AG04450 (cell line): Measurements from ENCODE around the gene AKIRIN1. TPM values are rescaled to one million over a fixed set of nuclear protein-coding genes. Genes with fewer than 3 reads are reported as not detected.

ENCODE experiments used
- CTCF ChIA-PET: fragments of 300-600, 350-600 bp; formaldehyde crosslinking; extraction: SDS; loops from one replicate; lab custom pipeline; 2022; ENCODE audit warnings: antibody characterized with exemption, inconsistent platforms; lab: Charles Lee
- POLR2A ChIA-PET: fragments of 350-600 bp; formaldehyde crosslinking; extraction: SDS; loops from one replicate; lab custom pipeline; 2021; ENCODE audit warnings: antibody characterized with exemption, inconsistent platforms; lab: Yijun Ruan, JAX
- DNase-seq: peaks from one replicate; pipeline ENCODE4 v3.0.0-alpha.2; 2011; ENCODE audit warnings: low read depth, low spot score
- H3K27ac ChIP-seq: one replicate; pipeline ENCODE4 v1.5.1; 2012; ENCODE audit warnings: low read depth, low read length, control low read depth
- H3K27me3 ChIP-seq: one replicate; pipeline ENCODE4 v1.6.0; 2012; ENCODE audit warnings: low read length; ENCODE audit not compliant: control insufficient read depth, insufficient read depth
- H3K4me3 ChIP-seq: 2 replicates; pipeline ENCODE4 v1.5.1; 2011; ENCODE audit warnings: mild to moderate bottlenecking, low read depth, low read length, control low read depth
- H3K9me3 ChIP-seq: 2 replicates; pipeline ENCODE4 v1.5.1; 2012; ENCODE audit warnings: low read length; ENCODE audit not compliant: control insufficient read depth, insufficient read depth
- polyA plus RNA-seq: library from polyadenylated mRNA; depleted of rRNA; stranded (reverse); fragments of >200 nt; gene quantifications from 2 replicates; pipeline ENCODE4 v1.2.3, GENCODE V29; 2011
- TF ChIP-seq, protein P1 (sequence below): IDR thresholded peaks from 2 replicates; pipeline ENCODE4 v1.5.1; 2011; ENCODE audit warnings: low read depth, low read length, control low read depth, inconsistent platforms

AKIRIN1 gene
- polyA plus RNA-seq, 1 experiment = 74.3 TPM

DNA sequence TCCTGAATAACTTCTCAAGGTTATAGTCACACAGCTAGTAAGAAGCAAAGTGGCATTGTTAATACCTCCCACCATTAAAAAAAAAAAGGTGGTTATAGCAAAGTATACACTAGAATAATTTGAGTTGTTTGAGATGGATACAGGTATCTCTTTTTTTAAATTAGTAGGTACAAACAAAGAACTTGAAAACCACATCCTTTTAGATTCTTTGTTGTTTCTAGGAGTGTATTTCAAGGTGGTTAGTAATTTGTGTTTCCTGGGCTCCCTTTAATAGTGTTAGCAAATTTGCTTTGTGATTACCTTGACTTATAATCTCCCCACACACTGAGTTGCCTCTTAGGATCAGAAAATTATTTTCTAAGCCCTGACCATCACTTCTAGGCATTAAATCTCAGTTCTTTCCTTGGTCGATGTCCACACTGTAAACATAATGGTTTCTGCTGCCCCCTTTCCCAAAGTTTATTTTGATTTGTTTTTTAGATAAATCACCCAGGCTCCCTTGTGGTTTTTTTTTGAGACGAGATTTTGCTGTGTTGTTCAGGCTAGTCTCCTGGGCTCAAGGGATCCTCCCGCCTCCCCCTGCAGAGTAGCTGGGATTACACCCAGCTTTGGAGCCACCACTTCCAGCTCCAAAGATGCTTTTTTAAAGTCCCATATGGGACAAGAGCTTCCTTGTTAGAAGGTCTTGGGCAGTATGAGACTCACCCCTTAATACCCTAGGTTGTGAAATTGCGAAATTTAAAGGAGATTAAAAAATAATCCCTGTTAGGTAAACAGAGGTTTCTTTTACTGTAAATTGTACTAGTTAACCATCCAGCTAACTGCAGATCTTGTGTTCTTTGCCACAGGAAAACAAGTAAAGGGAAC, 6.2 kb downstream of the AKIRIN1 start:
- H3K9me3 ChIP-seq = no peaks in the 10 kb centered on the region
- no peak overlapping the region for H3K27ac ChIP-seq
- TF ChIP-seq, protein P1, sequence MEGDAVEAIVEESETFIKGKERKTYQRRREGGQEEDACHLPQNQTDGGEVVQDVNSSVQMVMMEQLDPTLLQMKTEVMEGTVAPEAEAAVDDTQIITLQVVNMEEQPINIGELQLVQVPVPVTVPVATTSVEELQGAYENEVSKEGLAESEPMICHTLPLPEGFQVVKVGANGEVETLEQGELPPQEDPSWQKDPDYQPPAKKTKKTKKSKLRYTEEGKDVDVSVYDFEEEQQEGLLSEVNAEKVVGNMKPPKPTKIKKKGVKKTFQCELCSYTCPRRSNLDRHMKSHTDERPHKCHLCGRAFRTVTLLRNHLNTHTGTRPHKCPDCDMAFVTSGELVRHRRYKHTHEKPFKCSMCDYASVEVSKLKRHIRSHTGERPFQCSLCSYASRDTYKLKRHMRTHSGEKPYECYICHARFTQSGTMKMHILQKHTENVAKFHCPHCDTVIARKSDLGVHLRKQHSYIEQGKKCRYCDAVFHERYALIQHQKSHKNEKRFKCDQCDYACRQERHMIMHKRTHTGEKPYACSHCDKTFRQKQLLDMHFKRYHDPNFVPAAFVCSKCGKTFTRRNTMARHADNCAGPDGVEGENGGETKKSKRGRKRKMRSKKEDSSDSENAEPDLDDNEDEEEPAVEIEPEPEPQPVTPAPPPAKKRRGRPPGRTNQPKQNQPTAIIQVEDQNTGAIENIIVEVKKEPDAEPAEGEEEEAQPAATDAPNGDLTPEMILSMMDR = no peak
- ChIA-PET CTCF (interaction anchor here (0.8 to 1.3 kb wide), 3 partner anchors 9 to 162 kb away, joined by 3 to 5 read pairs (median 3); no protein-coding TSS in a partner anchor), POLR2A (interaction anchor here (0.5 to 1.0 kb wide), 2 partner anchors 30 to 539 kb away, joined by 3 to 4 read pairs; no protein-coding TSS in a partner anchor)
- H3K27me3 ChIP-seq = no peaks in the 10 kb centered on the region
- no peak for DNase-seq
- H3K4me3 ChIP-seq = no peak overlapping the region

DNA sequence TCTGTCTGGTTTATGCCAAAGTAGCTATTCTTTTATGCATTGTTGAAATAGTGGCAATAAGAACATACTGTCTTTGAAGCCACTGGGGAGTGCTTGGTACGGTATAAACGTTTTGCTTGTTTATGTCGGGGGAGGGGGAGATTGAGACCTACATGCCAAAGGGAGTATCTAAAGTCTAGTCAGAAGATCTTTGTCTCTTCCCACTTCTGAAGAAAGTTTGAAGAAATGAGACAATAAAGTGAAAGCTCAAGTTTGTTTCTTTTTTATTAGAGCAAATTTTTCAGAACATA, 6.8 kb downstream of the AKIRIN1 start:
- no peak for DNase-seq
- ChIA-PET POLR2A (interaction anchor here (1.0 kb wide), 1 partner anchor 29 kb away, joined by 3 read pairs; no protein-coding TSS in a partner anchor), CTCF (interaction anchor here (0.8 to 1.3 kb wide), 3 partner anchors 8 to 163 kb away, joined by 3 to 5 read pairs (median 3); no protein-coding TSS in a partner anchor)

DNA sequence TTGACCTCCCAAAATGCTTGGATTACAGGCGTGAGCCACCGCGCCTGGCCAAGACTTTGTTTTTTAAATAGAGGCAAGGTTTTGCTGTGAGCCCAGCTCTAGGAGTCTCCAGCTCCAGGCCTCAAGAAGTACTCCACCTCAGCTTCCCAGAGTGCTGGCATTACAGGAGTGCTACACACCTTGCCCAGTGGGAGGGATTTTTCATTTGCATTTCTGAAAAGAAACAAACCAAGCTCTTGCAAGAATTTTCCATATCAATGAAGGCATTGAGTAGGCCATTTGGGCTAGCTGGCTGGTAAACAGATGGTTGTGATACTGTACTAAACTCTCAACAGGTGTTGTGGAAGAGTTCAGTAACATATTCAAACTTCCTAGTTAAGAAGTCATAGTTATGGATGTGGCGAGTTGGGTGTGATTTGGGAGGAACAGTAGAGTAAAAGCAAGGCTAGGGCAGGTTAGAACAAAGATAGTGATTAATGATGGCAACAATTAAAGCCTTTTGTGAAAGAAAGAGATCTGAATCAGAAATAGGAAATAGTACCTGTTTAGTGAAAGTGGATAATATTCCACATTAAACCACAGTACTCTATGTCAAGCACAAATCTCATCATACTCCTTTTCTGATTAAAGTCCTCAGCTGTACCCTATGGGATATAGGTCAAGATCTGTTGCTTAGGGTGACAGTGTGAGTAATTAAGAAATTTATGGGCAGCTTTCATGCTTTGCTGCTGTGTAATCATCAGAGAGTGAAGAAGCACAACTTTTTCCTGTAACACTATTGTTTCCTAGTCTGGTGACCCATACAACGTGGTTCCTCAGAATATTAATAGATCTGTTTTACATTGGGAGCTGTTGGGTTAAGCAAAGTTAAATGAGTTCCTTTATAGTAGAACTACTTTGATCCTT, 10.7 kb downstream of the AKIRIN1 start:
- Histone ChIP-seq H3K27ac (no peak overlapping the region), H3K4me3 (no peak overlapping the region), H3K27me3 (no peaks in the 10 kb centered on the region), H3K9me3 (no peaks in the 10 kb centered on the region)
- TF ChIP-seq, protein P1 = no peak
- ChIA-PET CTCF (interaction anchor here (0.7 kb wide), 1 partner anchor 309 kb away, joined by 3 read pairs; no protein-coding TSS in a partner anchor), POLR2A (interaction anchor here (1.0 kb wide), 1 partner anchor 11 kb away, joined by 3 read pairs; no protein-coding TSS in a partner anchor)
- DNase-seq = no peak

More for the DNA sequence above, 6.8 kb downstream of the AKIRIN1 start:
- Histone ChIP-seq H3K9me3 (no peaks in the 10 kb centered on the region), H3K4me3 (no peak overlapping the region), H3K27me3 (no peaks in the 10 kb centered on the region), H3K27ac (no peak overlapping the region)
- TF ChIP-seq, protein P1 = no peak

DNA sequence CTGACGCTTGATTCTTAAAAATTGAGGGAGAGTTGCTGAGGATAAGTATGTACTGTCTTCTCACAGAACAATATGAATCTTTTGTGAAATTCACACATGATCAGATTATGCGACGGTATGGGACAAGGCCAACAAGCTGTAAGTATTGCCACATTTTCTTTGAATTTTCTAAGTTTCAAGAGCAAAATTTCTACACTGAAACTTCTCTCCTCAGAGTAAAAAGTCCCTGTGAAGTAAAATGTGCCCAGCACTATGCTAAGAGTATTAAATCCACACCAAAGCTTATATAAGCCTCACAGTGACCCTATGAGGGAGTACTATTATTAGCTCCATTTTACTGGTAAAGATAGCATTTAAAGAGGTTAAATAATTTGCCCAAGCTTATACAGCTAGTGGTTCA, 12.2 kb downstream of the AKIRIN1 start:
- no peaks in the 10 kb centered on the region for H3K9me3 ChIP-seq
- ChIA-PET CTCF (interaction anchor here (1.5 kb wide), 1 partner anchor 95 kb away, joined by 3 read pairs; no protein-coding TSS in a partner anchor), POLR2A (no interaction called here)
- no peak for DNase-seq
- H3K27ac ChIP-seq = no peak overlapping the region
- TF ChIP-seq, protein P1 = no peak
- H3K4me3 ChIP-seq = no peak overlapping the region
- H3K27me3 ChIP-seq = no peaks in the 10 kb centered on the region
